ENCODE results near the gene PTP4A2.
"Not testable (repeated sequence)": the region's sequence is repeated elsewhere in the genome, so short reads cannot be mapped to it uniquely, and the experiment has no call there.

Gene PTP4A2

GRCh38 chr1:31897526-31898100 lies 40.6 kb downstream of the PTP4A2 start:
- intact Hi-C loops (cut with DNase I) = no loop called here
- no peak for DNase-seq

GRCh38 chr1:31895474-31896198 lies 42.5 kb downstream of the PTP4A2 start:
- DNase-seq; intact Hi-C loops (cut with DNase I): not testable (repeated sequence)

GRCh38 chr1:31891280-31891679 lies 46.9 kb downstream of the PTP4A2 start:
- no peak for DNase-seq
- intact Hi-C loops (cut with DNase I) = no loop called here

GRCh38 chr1:31888291-31888690 lies 49.9 kb downstream of the PTP4A2 start:
- intact Hi-C loops (cut with DNase I) = no loop called here
- no peak for DNase-seq

- no peak for DNase-seq
- intact Hi-C loops (cut with DNase I) = no loop called here
Measured at GRCh38 chr1:31886866-31887265, 51.3 kb downstream of the PTP4A2 start.

GRCh38 chr1:31885851-31886250 lies 52.3 kb downstream of the PTP4A2 start:
- intact Hi-C loops (cut with DNase I) = no loop called here
- DNase-seq = no peak

- no peak for DNase-seq
- intact Hi-C loops (cut with DNase I) = no loop called here
Measured at GRCh38 chr1:31883357-31883942, 54.7 kb downstream of the PTP4A2 start.

GRCh38 chr1:31881688-31882000 lies 56.5 kb downstream of the PTP4A2 start:
- no peak for DNase-seq
- intact Hi-C loops (cut with DNase I) = no loop called here

- no peak for DNase-seq
- intact Hi-C loops (cut with DNase I) = no loop called here
Measured at GRCh38 chr1:31880957-31881687, 57.0 kb downstream of the PTP4A2 start.

GRCh38 chr1:31879981-31880608 lies 58.1 kb downstream of the PTP4A2 start:
- no peak for DNase-seq
- intact Hi-C loops (cut with DNase I) = no loop called here

- no peak for DNase-seq
- intact Hi-C loops (cut with DNase I) = no loop called here
Measured at GRCh38 chr1:31878058-31878457, 60.1 kb downstream of the PTP4A2 start.

GRCh38 chr1:31877544-31877943 lies 60.6 kb downstream of the PTP4A2 start:
- no peak for DNase-seq
- intact Hi-C loops (cut with DNase I) = no loop called here

GRCh38 chr1:31875636-31876236 lies 62.4 kb downstream of the PTP4A2 start:
- intact Hi-C loops (cut with DNase I) = no loop called here
- no peak for DNase-seq

GRCh38 chr1:31874942-31875341 lies 63.2 kb downstream of the PTP4A2 start:
- intact Hi-C loops (cut with DNase I) = no loop called here
- no peak for DNase-seq

GRCh38 chr1:31872658-31873636 lies 65.2 kb downstream of the PTP4A2 start:
- no peak for DNase-seq
- intact Hi-C loops (cut with DNase I) = no loop called here

GRCh38 chr1:31871703-31872102 lies 66.5 kb downstream of the PTP4A2 start:
- intact Hi-C loops (cut with DNase I) = no loop called here

GRCh38 chr1:31870086-31870736 lies 68.0 kb downstream of the PTP4A2 start:
- intact Hi-C loops (cut with DNase I) = no loop called here
- no peak for DNase-seq

More at GRCh38 chr1:31871703-31872102, 66.5 kb downstream of the PTP4A2 start:
- DNase-seq = no peak

- DNase-seq = no peak
- intact Hi-C loops (cut with DNase I) = no loop called here
Measured at GRCh38 chr1:31869449-31869848, 68.7 kb downstream of the PTP4A2 start.

- intact Hi-C loops (cut with DNase I) = no loop called here
- DNase-seq = no peak
Measured at GRCh38 chr1:31868862-31869261, 69.3 kb downstream of the PTP4A2 start.

All from posterior cingulate gyrus (tissue), 11 donors.